Glomerular visceral epithelial cell (primary cell): Measurements from ENCODE around the gene SHISA8.
A peak's percentile ranks its signal among the peaks of the same experiment; 100 is the strongest.

Experiments
- DNase-seq: peaks from one replicate; pipeline ENCODE4 v3.0.0-alpha.2; 2016; ENCODE audit errors: extremely low spot score

The SHISA8 gene

GRCh38 chr22:41933411-41934177 is 18.7 kb upstream of the SHISA8 start:
- DNase-seq = no peak

- DNase-seq = no peak
These were observed 17.5 kb upstream of the SHISA8 start for GRCh38 chr22:41932353-41932752.

- DNase-seq = no peak
These were observed 16.9 kb upstream of the SHISA8 start for GRCh38 chr22:41931701-41932269.

GRCh38 chr22:41929418-41929810 is 14.5 kb upstream of the SHISA8 start:
- DNase-seq = no peak

GRCh38 chr22:41928593-41929417 is 13.9 kb upstream of the SHISA8 start:
- no peak for DNase-seq

GRCh38 chr22:41927813-41928212 is 12.9 kb upstream of the SHISA8 start:
- DNase-seq = no peak

GRCh38 chr22:41925783-41926460 is 11.0 kb upstream of the SHISA8 start:
- DNase-seq = peak; percentile 46

- no peak for DNase-seq
These were observed 8.9 kb upstream of the SHISA8 start for GRCh38 chr22:41923595-41924276.

GRCh38 chr22:41922940-41923594 is 8.2 kb upstream of the SHISA8 start:
- no peak for DNase-seq

- no peak for DNase-seq
These were observed 7.5 kb upstream of the SHISA8 start for GRCh38 chr22:41922328-41922727.

- no peak for DNase-seq
These were observed 5.5 kb upstream of the SHISA8 start for GRCh38 chr22:41920271-41920976.

- peak; percentile 26 for DNase-seq
These were observed 4.7 kb upstream of the SHISA8 start for GRCh38 chr22:41919357-41920224.

GRCh38 chr22:41917903-41918791 is 3.3 kb upstream of the SHISA8 start:
- DNase-seq = peak; percentile 59

GRCh38 chr22:41917375-41917902 is 2.6 kb upstream of the SHISA8 start:
- no peak for DNase-seq

- DNase-seq = no peak
These were observed 2.0 kb upstream of the SHISA8 start for GRCh38 chr22:41916745-41917358.

- DNase-seq = no peak
These were observed 1.1 kb upstream of the SHISA8 start for GRCh38 chr22:41915786-41916493.

GRCh38 chr22:41914611-41915034 is 251 bp downstream of the SHISA8 start:
- no peak for DNase-seq
